GM19193 (cell line): ENCODE results near the gene ASB11.

Experiments
- POLR2A ChIP-seq: IDR thresholded peaks from 4 replicates; pipeline ENCODE4 v1.6.1; 2011; ENCODE audit not compliant: insufficient read depth, insufficient read length; ENCODE audit errors: extremely low read depth

ASB11 gene

GRCh38 chrX:15322072-15322471, 6.6 kb upstream of the ASB11 start:
- TF ChIP-seq POLR2A: no peak

- TF ChIP-seq POLR2A: no peak
Measured at GRCh38 chrX:15321447-15321846, 6.0 kb upstream of the ASB11 start.

- no peak for TF ChIP-seq POLR2A
Measured at GRCh38 chrX:15320297-15320696, 4.9 kb upstream of the ASB11 start.

GRCh38 chrX:15319075-15319474, 3.6 kb upstream of the ASB11 start:
- TF ChIP-seq POLR2A: no peak

GRCh38 chrX:15314472-15314871, 968 bp downstream of the ASB11 start:
- TF ChIP-seq POLR2A: no peak

GRCh38 chrX:15311119-15311518, 4.3 kb downstream of the ASB11 start:
- no peak for TF ChIP-seq POLR2A

- no peak for TF ChIP-seq POLR2A
Measured at GRCh38 chrX:15310117-15310516, 5.3 kb downstream of the ASB11 start.

GRCh38 chrX:15301924-15302323, 13.5 kb downstream of the ASB11 start:
- no peak for TF ChIP-seq POLR2A

GRCh38 chrX:15299941-15300851, 15.2 kb downstream of the ASB11 start:
- no peak for TF ChIP-seq POLR2A

GRCh38 chrX:15298780-15299179, 16.7 kb downstream of the ASB11 start:
- no peak for TF ChIP-seq POLR2A

- no peak for TF ChIP-seq POLR2A
Measured at GRCh38 chrX:15298201-15298600, 17.2 kb downstream of the ASB11 start.

GRCh38 chrX:15293451-15293850, 22.0 kb downstream of the ASB11 start:
- no peak for TF ChIP-seq POLR2A

- TF ChIP-seq POLR2A: no peak
Measured at GRCh38 chrX:15292861-15293260, 22.6 kb downstream of the ASB11 start.

- no peak for TF ChIP-seq POLR2A
Measured at GRCh38 chrX:15277604-15278003, 37.8 kb downstream of the ASB11 start.

- no peak for TF ChIP-seq POLR2A
Measured at GRCh38 chrX:15274946-15275345, 40.5 kb downstream of the ASB11 start.

- TF ChIP-seq POLR2A: no peak
Measured at GRCh38 chrX:15271757-15272156, 43.7 kb downstream of the ASB11 start.
